Body of pancreas (tissue), 4 donors: ENCODE data around the gene L3MBTL2.

Source experiments
- CTCF ChIP-seq, 7 experiments: fragments of 450-650 bp in 4 of 7; fragments of 200-600 bp in 3 of 7; sonication (generic) in 3 of 7; IDR thresholded peaks; one replicate each; pipeline ENCODE4 v1.5.1; 2016 to 2019; ENCODE audit warnings: antibody characterized with exemption in 7 of 7
- POLR2A ChIP-seq, 3 donors: fragments of 450-650 bp; IDR thresholded peaks; one replicate each; pipeline ENCODE4 v1.6.1; 2016; ENCODE audit warnings: antibody characterized with exemption in 3 of 3, mild to moderate bottlenecking in 2 of 3

- no peak for TF ChIP-seq CTCF (IDR thresholded peaks at IDR 0.05)
- TF ChIP-seq POLR2A (IDR thresholded peaks at IDR 0.05) = no peak
These were observed 21.9 kb downstream of the L3MBTL2 start for GRCh38 chr22:41226723-41227655.
